ENCODE data around the gene SH3BP5.

Gene SH3BP5

DNA sequence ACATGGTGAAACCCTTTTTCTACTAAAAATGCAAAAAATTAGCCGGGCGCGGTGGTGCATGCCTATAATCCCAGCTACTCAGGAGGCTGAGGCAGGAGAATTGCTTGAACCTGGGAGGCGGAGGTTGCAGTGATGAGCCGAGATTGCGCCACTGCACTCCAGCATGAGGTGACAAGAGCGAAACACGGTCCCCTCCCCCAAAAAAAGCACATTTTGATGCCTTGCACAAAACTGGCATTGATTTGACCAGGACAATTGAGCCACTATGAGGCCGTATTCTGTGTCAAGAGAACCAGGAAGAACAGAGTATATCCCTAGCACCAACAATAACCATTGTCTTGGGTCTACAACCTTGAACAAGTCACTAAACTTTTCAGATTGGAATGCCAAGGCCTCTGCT lies 50.6 kb downstream of the SH3BP5 start:
- H3K27me3 ChIP-seq (replicated peaks; ENCODE audit: control insufficient read depth, insufficient read depth, low read length): no peaks in the 10 kb centered on the region
- H3K4me3 ChIP-seq (replicated peaks; ENCODE audit: low read depth, low read length): no peak overlapping the region
- no peak for DNase-seq (ENCODE audit: extremely low read depth, insufficient read length)
- peaks cover 3% of the 10 kb centered on the region for H3K36me3 ChIP-seq (ENCODE audit: control insufficient read depth, insufficient read depth, low read length)
- TF ChIP-seq, protein P1, sequence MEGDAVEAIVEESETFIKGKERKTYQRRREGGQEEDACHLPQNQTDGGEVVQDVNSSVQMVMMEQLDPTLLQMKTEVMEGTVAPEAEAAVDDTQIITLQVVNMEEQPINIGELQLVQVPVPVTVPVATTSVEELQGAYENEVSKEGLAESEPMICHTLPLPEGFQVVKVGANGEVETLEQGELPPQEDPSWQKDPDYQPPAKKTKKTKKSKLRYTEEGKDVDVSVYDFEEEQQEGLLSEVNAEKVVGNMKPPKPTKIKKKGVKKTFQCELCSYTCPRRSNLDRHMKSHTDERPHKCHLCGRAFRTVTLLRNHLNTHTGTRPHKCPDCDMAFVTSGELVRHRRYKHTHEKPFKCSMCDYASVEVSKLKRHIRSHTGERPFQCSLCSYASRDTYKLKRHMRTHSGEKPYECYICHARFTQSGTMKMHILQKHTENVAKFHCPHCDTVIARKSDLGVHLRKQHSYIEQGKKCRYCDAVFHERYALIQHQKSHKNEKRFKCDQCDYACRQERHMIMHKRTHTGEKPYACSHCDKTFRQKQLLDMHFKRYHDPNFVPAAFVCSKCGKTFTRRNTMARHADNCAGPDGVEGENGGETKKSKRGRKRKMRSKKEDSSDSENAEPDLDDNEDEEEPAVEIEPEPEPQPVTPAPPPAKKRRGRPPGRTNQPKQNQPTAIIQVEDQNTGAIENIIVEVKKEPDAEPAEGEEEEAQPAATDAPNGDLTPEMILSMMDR (IDR thresholded peaks at IDR 0.05; ENCODE audit: insufficient read depth, low read length, poor library complexity, severe bottlenecking): no peak

DNA sequence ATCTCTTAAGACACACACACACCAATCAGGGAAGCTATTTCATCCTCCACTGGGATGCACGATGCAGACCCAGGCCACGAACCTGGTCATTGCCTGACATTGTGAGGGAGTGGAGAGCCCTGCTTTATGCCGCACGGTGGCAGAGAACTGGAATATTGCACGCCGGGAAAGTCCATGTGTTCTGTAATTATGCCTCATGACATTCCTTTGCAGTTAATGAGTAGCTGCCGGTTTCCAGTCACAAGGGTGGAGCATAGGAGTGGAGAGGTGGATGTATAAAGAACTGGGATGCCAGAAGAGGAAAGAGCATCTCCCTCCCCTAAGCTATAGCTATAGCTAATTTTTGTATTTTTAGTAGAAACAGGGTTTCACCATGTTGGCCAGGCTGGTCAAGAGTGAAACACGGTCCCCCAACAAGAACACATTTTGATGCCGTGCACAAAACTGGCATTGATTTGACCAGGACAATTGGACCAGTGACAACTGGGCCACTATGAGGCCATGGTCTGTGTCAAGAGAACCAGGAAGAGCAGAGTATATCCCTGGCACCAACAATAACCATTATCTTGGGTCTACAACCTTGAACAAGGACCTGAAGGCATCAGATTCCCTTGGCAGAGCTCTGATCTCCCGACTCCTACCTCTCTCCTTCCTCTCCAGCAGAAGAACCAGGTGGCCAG lies 51.4 kb downstream of the SH3BP5 start:
- no peak overlapping the region for H3K4me3 ChIP-seq (replicated peaks; ENCODE audit: low read depth, low read length)
- no peaks in the 10 kb centered on the region for H3K27me3 ChIP-seq (replicated peaks; ENCODE audit: control insufficient read depth, insufficient read depth, low read length)
- DNase-seq (ENCODE audit: extremely low read depth, insufficient read length): no peak
- H3K36me3 ChIP-seq (ENCODE audit: control insufficient read depth, insufficient read depth, low read length): peaks cover 1% of the 10 kb centered on the region
- TF ChIP-seq, protein P1 (IDR thresholded peaks at IDR 0.05; ENCODE audit: insufficient read depth, low read length, poor library complexity, severe bottlenecking): no peak

DNA sequence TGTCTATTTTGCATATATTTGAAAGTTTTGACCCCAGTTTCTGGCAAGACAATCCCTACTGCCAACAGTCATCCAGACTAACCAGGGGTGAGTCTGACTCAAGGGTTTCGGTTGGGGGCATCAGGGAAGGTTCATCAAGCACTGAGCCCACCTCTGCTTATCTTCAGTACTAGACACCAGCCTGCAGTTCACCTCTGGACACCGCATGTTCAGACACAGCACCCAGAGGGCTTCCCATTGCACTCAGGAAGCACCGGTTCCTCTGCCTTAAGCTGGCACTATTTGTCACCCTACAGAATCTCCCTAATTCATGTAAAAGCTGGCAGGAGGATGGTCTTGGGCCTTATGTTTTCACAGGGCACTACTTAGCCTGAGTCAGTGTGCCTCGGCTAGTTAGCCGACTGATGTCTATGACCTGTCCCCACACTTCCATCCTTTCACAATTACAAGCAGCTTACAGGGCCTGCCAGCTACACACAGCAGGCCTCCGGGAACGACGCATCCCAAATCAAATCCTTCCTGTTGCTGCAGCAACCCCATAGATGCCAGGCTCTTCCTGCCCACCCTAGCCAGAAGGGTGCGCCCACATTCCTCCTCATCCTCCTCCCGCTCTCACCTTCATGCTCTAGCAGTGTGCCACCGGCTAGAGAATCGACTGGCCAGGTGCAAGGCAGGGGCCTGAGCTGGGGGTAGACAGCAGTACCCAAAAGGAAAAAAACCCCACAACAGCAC lies 52.5 kb downstream of the SH3BP5 start:
- Histone ChIP-seq H3K4me3 (replicated peaks; ENCODE audit: low read depth, low read length) (no peak overlapping the region), H3K36me3 (ENCODE audit: control insufficient read depth, insufficient read depth, low read length) (no peaks in the 10 kb centered on the region), H3K27me3 (replicated peaks; ENCODE audit: control insufficient read depth, insufficient read depth, low read length) (no peaks in the 10 kb centered on the region)
- no peak for DNase-seq (ENCODE audit: extremely low read depth, insufficient read length)
- TF ChIP-seq, protein P1 (IDR thresholded peaks at IDR 0.05; ENCODE audit: insufficient read depth, low read length, poor library complexity, severe bottlenecking): no peak

DNA sequence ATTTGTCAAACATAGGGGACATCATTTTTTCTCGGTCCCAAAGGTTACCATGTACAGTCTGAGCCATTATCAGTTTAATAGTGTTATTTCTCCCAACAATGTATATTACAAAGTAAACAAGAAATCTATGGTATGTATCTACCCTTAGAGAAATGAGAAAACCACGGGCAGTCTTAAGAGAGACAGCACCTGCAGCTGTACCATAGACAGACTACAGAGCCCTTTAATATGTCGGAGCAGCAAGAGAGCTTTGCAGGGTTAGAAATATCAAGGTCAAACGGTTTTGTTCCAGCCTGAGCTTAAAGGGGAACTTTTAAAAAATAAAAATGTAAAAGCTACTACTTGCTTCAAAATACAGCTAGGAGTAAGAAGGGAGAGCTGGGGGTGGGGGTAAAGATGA lies 53.2 kb downstream of the SH3BP5 start:
- DNase-seq (ENCODE audit: extremely low read depth, insufficient read length): no peak

DNA sequence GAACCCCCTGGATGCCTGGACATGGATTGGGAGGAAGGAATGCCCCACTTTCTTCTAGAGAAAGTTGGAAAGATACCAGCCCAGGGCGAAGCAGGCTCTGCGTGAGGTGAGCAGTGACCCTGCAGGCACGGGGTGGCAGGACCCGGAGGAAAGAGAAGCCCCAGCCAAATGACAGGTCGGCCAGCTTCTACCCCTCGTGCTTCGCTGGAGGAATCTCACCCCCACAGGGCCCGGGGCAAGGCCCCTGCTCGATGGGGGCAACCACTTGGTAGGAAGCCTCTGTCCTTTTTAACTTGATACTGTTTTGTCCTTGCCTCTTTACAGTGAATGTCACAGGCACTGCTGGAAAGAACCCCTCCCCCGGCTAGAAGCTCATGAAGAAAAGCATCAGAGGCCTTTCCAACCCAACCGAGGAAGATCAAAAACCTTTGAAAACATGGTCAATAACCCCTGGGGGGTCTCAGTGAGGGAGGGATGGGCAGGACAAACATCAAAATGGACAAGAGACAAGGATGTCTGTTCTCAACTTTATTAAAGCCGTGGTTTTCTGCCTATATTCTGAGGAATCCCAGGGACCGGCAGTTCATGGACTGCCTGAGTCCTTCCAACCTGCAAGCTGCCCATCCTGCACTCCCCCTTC lies 54.4 kb downstream of the SH3BP5 start:
- TF ChIP-seq, protein P1 (IDR thresholded peaks at IDR 0.05; ENCODE audit: insufficient read depth, low read length, poor library complexity, severe bottlenecking): no peak

More for the DNA sequence above, 53.2 kb downstream of the SH3BP5 start:
- Histone ChIP-seq H3K36me3 (ENCODE audit: control insufficient read depth, insufficient read depth, low read length) (no peaks in the 10 kb centered on the region), H3K27me3 (replicated peaks; ENCODE audit: control insufficient read depth, insufficient read depth, low read length) (no peaks in the 10 kb centered on the region), H3K4me3 (replicated peaks; ENCODE audit: low read depth, low read length) (no peak overlapping the region)
- TF ChIP-seq, protein P1 (IDR thresholded peaks at IDR 0.05; ENCODE audit: insufficient read depth, low read length, poor library complexity, severe bottlenecking): no peak

More for the DNA sequence above, 54.4 kb downstream of the SH3BP5 start:
- H3K36me3 ChIP-seq (ENCODE audit: control insufficient read depth, insufficient read depth, low read length): no peaks in the 10 kb centered on the region
- no peak for DNase-seq (ENCODE audit: extremely low read depth, insufficient read length)
- no peaks in the 10 kb centered on the region for H3K27me3 ChIP-seq (replicated peaks; ENCODE audit: control insufficient read depth, insufficient read depth, low read length)
- no peak overlapping the region for H3K4me3 ChIP-seq (replicated peaks; ENCODE audit: low read depth, low read length)

Measured in GM06990 (cell line).